ENCODE data around the gene PLCH2.

DNA sequence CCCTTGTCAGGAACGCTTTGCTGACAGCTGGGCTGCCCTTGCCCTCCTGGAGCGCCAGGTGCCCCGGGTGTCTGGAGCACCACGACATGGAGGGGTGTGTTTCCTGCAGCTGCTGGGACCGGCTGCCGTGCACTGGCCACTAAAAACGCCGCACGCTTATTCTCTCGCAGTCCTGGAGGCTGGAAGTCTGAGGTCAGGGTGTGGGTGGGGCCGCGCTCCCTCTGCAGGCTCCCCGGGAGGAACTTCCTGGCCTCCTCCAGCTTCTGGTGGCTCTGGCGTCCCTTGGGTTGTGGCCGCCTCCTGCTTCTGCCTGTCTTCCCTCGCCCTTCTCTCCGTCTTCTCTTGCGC is 28.0 kb upstream of the PLCH2 start:
- TF ChIP-seq, protein P1, sequence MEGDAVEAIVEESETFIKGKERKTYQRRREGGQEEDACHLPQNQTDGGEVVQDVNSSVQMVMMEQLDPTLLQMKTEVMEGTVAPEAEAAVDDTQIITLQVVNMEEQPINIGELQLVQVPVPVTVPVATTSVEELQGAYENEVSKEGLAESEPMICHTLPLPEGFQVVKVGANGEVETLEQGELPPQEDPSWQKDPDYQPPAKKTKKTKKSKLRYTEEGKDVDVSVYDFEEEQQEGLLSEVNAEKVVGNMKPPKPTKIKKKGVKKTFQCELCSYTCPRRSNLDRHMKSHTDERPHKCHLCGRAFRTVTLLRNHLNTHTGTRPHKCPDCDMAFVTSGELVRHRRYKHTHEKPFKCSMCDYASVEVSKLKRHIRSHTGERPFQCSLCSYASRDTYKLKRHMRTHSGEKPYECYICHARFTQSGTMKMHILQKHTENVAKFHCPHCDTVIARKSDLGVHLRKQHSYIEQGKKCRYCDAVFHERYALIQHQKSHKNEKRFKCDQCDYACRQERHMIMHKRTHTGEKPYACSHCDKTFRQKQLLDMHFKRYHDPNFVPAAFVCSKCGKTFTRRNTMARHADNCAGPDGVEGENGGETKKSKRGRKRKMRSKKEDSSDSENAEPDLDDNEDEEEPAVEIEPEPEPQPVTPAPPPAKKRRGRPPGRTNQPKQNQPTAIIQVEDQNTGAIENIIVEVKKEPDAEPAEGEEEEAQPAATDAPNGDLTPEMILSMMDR (conservative IDR thresholded peaks at IDR 0.05 in 1 of 2, IDR thresholded peaks at IDR 0.05 in 1 of 2; ENCODE audit: extremely low read depth in 1 of 2, insufficient read depth in 1 of 2, low read depth in 1 of 2, low read length in 2 of 2): no peak
- TF ChIP-seq EZH2 (IDR thresholded peaks at IDR 0.05; ENCODE audit: borderline replicate concordance, low read length): no peak
